Ureter (tissue), 1 donor: ENCODE data around the gene CAB39L. TPM values are rescaled to one million over a fixed set of nuclear protein-coding genes. Genes with fewer than 3 reads are reported as not detected.
"Not testable (repeated sequence)": the region's sequence is repeated elsewhere in the genome, so short reads cannot be mapped to it uniquely, and the experiment has no call there.

Experiments used
- DNase-seq: peaks from one replicate; pipeline ENCODE4 v3.0.0-alpha.2; 2020; ENCODE audit warnings: low spot score
- total RNA-seq: library from RNA; stranded (reverse); gene quantifications from one replicate; pipeline ENCODE4 v1.2.4, GENCODE V29; 2023
- donor health status: DM: yes; HTN: yes; CAD: no.

CAB39L gene
- total RNA-seq, 1 donor from 2014 or later, result 73.9 TPM

- DNase-seq, result no peak
Observed at GRCh38 chr13:49346460-49346859, 97.4 kb downstream of the CAB39L start.

GRCh38 chr13:49343731-49344130, 100.1 kb downstream of the CAB39L start:
- no peak for DNase-seq

- DNase-seq, result no peak
Observed at GRCh38 chr13:49343255-49343654, 100.6 kb downstream of the CAB39L start.

- no peak for DNase-seq
Observed at GRCh38 chr13:49342454-49342853, 101.4 kb downstream of the CAB39L start.

- no peak for DNase-seq
Observed at GRCh38 chr13:49341941-49342340, 101.9 kb downstream of the CAB39L start.

- DNase-seq, result no peak
Observed at GRCh38 chr13:49341517-49341916, 102.3 kb downstream of the CAB39L start.

GRCh38 chr13:49340161-49340560, 103.7 kb downstream of the CAB39L start:
- DNase-seq, result no peak

- no peak for DNase-seq
Observed at GRCh38 chr13:49336655-49337054, 107.2 kb downstream of the CAB39L start.

- no peak for DNase-seq
Observed at GRCh38 chr13:49330546-49330864, 113.4 kb downstream of the CAB39L start.

- DNase-seq, result no peak
Observed at GRCh38 chr13:49329831-49330545, 113.9 kb downstream of the CAB39L start.

- DNase-seq, result not testable (repeated sequence)
Observed at GRCh38 chr13:49327145-49327544, 116.7 kb downstream of the CAB39L start.

GRCh38 chr13:49326222-49326917, 117.5 kb downstream of the CAB39L start:
- no peak for DNase-seq

- no peak for DNase-seq
Observed at GRCh38 chr13:49323344-49323743, 120.5 kb downstream of the CAB39L start.

GRCh38 chr13:49322702-49323101, 121.2 kb downstream of the CAB39L start:
- DNase-seq, result no peak

- no peak for DNase-seq
Observed at GRCh38 chr13:49320975-49321374, 122.9 kb downstream of the CAB39L start.

- no peak for DNase-seq
Observed at GRCh38 chr13:49319951-49320350, 123.9 kb downstream of the CAB39L start.

GRCh38 chr13:49319551-49319950, 124.3 kb downstream of the CAB39L start:
- no peak for DNase-seq

GRCh38 chr13:49315756-49316482, 127.9 kb downstream of the CAB39L start:
- DNase-seq, result no peak

GRCh38 chr13:49315036-49315565, 128.8 kb downstream of the CAB39L start:
- DNase-seq, result no peak

GRCh38 chr13:49314344-49314882, 129.5 kb downstream of the CAB39L start:
- DNase-seq, result no peak

- no peak for DNase-seq
Observed at GRCh38 chr13:49311816-49312215, 132.0 kb downstream of the CAB39L start.

GRCh38 chr13:49310251-49310650, 133.6 kb downstream of the CAB39L start:
- DNase-seq, result no peak
